Measurements from ENCODE around the gene FTSJ3.

Gene FTSJ3

GRCh38 chr17:63786117-63786516, 41.3 kb downstream of the FTSJ3 start:
- ChIA-PET CTCF (no interaction called here), POLR2A (ENCODE audit: low non-redundant PET) (no interaction called here)
- no peak overlapping the region for H3K27ac ChIP-seq
- no peak for DNase-seq (ENCODE audit: low spot score)
- no peak for TF ChIP-seq CTCF (conservative IDR thresholded peaks at IDR 0.05; ENCODE audit: low read depth)

DNA sequence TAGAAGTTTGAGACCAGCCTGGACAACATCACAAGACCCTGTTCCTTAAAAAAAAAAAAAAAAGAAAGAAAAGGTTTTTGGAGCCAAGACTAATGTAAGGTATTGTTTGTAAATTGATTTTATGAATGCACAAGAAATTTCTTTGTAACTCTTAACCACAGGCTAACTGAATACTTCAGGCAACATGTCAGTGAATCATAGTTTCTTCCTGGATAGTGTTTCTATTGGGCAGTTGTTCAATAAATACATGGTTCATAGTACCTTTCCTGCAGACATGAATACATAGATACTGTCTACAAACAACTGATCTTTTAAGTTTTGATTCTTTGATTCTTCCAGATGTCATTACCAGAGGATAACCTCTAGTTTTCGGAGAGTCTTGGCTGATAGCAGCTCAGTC, 41.9 kb downstream of the FTSJ3 start:
- H3K27ac ChIP-seq = peak overlapping the region; percentile 49
- ChIA-PET POLR2A (ENCODE audit: low non-redundant PET) (no interaction called here), CTCF (no interaction called here)
- DNase-seq (ENCODE audit: low spot score) = peak; percentile 45
- no peak for TF ChIP-seq CTCF (conservative IDR thresholded peaks at IDR 0.05; ENCODE audit: low read depth)

DNA sequence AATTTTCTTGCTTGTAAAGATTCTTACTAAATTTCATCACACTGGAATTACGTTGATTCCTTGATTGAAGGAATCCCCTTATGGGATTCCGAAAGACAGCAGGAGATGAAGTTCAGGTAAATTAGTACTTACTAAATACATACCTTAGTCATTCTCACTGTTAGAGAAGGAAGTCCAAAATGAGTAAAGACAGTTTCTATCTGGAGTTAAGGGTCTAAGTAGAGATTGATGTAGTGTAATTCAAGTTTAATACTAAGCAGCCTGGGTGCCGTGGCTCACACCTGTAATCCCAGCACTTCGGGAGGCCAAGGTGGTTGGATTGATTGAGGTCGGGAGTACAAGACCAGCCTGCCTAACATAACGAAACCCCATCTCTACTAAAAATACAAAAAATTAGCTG, 43.9 kb downstream of the FTSJ3 start:
- no peak for TF ChIP-seq CTCF (conservative IDR thresholded peaks at IDR 0.05; ENCODE audit: low read depth)
- no peak overlapping the region for H3K27ac ChIP-seq
- no peak for DNase-seq (ENCODE audit: low spot score)
- POLR2A ChIA-PET (ENCODE audit: low non-redundant PET) = no interaction called here
- CTCF ChIA-PET = no interaction called here

- no peak for TF ChIP-seq CTCF (conservative IDR thresholded peaks at IDR 0.05; ENCODE audit: low read depth)
- ChIA-PET POLR2A (ENCODE audit: low non-redundant PET) (no interaction called here), CTCF (no interaction called here)
- DNase-seq (ENCODE audit: low spot score) = no peak
- peak overlapping the region; percentile 28; the same call in 1 of the 2 replicates for H3K27ac ChIP-seq
These were observed 46.5 kb downstream of the FTSJ3 start for GRCh38 chr17:63780928-63781327.

GRCh38 chr17:63780507-63780906, 47.0 kb downstream of the FTSJ3 start:
- TF ChIP-seq CTCF (conservative IDR thresholded peaks at IDR 0.05; ENCODE audit: low read depth) = no peak
- CTCF ChIA-PET = no interaction called here
- H3K27ac ChIP-seq = no peak overlapping the region
- POLR2A ChIA-PET (ENCODE audit: low non-redundant PET) = no interaction called here
- DNase-seq (ENCODE audit: low spot score) = peak; percentile 66

GRCh38 chr17:63775420-63775819, 52.0 kb downstream of the FTSJ3 start:
- ChIA-PET POLR2A (ENCODE audit: low non-redundant PET) (no interaction called here), CTCF (interaction anchor here (0.8 kb wide), 1 partner anchor 43 kb away, joined by 3 read pairs; no protein-coding TSS in a partner anchor)
- TF ChIP-seq CTCF (conservative IDR thresholded peaks at IDR 0.05; ENCODE audit: low read depth) = no peak
- H3K27ac ChIP-seq = no peak overlapping the region
- no peak for DNase-seq (ENCODE audit: low spot score)

DNA sequence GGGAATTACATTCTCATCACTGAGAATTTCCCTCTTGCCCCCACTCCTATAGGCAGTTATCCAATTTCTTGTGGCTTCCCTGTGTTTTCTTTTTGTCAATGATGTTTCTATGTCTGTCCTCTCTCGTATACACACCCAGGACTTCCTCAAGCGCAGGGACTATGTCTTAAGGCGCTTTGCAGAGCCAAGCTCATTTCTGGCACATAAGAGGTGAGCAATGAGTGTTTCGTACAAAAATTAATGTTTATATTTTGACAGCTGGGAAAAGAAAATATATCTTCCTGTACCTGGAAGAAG, 52.5 kb downstream of the FTSJ3 start:
- ChIA-PET CTCF (interaction anchor here (0.8 kb wide), 1 partner anchor 44 kb away, joined by 3 read pairs; no protein-coding TSS in a partner anchor), POLR2A (ENCODE audit: low non-redundant PET) (no interaction called here)
- peak overlapping the region; percentile 95 for H3K27ac ChIP-seq
- no peak for TF ChIP-seq CTCF (conservative IDR thresholded peaks at IDR 0.05; ENCODE audit: low read depth)
- DNase-seq (ENCODE audit: low spot score) = no peak
